ENCODE measurements around the gene PTPRB.

The PTPRB gene
- total RNA-seq, result 0 to 9.4 (median 0.21) reads per million in 17 experiments

DNA sequence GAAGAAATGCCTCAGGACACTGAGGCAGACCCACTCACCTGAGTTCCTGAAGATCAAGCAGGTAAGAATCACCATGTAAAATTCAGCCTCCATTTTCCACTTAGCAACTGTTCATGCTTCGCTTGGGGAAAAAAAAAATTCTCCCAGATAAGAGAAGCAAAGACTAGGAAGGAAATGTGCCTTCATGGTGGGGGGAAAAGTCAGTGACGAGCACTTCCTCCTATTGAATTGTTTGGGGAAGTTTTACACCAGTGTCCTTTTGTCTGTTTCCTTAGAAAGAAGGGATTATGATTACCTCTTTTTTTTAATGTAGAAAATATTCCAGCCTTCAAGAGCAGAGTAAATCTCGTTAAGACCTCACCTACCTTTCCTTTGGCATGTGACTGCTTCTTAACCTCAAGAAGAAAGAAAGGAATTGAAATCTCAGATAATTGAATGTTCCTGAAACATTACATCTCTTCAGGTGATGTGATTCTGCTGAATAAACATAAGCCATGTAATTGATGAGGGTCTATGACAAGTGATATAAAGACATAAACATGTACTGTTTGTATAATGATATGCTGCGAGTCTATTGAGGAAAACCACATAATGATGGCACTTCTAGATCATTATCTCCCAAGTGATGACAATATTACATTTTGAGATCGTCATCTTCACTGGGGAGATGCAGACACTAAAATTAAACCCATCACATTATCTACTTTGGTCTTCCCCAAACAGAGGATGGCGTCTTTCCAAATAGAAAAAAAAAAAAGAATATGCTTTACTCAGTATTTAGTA lies at the start of gene PTPRB:
TSS of gene PTPRB (minus strand) at position 127 of the 783 bp plus-strand sequence. CDS start at position 93, 34 bp downstream.
- peak in 3 of 4 experiments; percentile 3 to 23 (median 9) for DNase-seq

DNA sequence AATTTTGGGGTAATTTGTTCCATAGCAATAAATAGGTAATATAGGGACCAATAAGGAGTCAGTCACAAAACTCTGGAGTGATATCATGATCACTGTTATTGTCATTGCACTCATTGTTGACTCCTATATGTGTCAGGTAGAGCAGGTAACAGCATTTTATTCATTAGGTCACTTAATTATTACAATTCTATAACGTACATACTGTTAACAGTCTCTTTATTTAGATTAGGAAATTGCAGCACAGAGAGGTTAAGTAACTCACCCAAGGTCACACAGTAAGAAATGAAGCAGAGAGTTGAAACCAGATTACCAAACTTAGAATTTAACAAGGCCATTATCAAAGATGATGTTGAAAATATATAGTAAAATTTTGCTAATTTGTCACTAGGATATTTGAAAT lies 49.7 kb upstream of the PTPRB start:
- no peak for DNase-seq

DNA sequence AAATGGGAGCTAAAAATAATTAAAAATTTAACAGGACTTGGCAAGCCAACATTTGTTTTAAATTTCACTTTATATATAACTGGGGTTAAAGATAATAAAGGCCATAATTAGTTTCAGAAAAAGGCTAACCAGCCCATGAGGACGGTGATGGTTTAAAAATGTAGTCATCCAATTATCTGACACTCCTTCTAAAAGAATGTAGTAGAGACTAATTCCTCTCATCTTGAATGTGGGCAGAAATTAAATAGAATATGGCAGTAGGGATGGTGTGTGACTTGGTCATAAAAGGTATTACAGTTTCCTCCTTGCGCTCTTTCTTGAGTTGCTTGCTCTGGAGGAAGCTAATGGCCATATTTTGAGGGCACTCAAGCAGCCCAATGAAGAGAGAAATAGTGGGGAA lies 49.1 kb upstream of the PTPRB start:
- DNase-seq, result no peak

DNA sequence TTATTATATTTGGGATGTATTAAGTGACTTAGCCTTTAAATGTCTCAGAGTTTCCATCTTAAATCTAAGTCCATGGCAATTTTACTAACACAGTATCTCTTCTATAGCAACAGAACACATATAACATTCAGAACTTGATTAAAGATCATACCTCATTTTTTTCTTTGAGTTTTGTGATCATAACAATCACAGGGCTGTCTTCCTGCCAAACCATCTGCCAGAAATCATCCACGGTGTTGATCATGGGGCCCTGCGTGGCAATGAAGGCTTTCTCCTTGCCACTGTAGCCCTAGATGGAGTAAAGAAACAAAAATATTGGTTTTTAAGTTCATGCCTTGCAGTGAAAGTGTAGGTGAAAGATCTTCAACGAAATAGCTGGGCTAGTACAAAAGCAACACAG lies 46.7 kb upstream of the PTPRB start:
- no peak for DNase-seq

DNA sequence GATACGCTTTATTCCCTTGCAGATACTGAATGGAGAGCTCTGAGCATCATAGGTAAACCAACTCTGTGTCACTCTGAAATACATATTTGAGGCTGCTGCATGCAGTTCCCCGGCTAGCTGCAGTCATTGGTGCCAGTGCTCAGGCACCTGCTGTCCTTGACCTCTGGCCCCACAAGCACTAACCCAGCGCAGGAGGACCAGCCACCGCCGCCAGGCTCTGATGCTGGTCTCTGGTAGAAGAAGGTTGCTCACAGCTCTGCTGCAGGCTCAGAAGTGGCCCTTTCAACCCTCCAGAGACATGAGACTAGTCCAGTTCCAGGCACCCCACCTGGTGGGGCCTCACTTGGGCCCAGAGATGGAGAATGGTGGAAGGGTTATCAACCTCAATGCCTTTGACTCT lies 34.5 kb upstream of the PTPRB start:
- DNase-seq, result no peak

DNA sequence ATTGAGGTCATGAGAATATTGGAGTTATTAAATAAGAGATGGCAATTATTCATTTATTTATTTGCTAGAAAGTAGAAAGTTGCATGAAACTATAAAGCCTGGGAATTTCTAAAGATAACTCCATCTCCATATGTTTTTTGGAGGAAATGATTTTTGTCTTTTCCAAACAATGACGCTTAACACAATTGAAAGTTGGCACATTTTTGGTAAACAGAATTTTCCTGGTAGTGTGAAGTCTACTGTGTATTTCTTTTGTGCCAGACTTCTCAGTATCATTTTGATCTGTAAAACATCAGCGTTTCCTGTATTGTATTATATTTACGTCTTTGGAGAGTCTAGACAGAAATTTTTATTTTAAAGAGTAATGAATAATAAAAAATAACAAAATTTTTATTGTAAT lies 33.7 kb upstream of the PTPRB start:
- DNase-seq, result no peak

DNA sequence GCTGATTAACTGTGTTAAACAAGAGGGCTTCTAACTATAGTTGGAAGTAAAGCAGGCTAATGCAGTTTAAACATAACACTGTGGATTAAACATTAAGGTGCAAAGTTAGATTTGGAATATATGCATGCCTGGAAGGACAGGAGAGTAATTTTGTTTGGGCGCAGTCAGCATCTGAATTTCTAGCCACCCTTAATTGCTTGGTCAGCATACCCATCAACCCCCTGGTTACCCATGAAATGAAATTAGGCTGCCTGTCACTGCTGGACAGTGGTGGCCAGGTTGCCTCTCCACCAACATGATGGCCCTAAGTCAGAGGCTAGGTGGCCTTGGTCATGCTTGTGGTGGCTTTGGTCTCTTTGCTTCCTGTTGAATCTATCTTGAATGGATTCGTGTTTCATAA lies 30.0 kb upstream of the PTPRB start:
- DNase-seq, result no peak

DNA sequence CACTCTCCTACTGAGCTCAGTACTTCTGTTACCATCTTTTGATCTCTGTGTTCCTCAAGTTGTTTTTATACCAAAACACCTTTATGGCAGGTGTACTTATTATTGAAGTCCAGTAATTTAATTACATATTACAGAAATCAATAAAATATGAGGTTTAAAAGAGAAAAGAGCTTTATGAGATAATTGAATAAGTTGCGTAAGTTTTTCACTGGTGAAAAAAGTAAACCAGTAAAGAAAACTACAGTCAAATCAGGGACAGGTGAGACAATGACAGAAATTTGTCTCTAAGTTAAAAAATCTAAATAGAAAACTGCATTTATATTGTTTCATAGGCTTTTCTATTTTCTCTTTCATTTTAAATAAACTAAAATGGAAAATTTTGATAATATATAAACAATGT lies 29.1 kb upstream of the PTPRB start:
- no peak for DNase-seq

DNA sequence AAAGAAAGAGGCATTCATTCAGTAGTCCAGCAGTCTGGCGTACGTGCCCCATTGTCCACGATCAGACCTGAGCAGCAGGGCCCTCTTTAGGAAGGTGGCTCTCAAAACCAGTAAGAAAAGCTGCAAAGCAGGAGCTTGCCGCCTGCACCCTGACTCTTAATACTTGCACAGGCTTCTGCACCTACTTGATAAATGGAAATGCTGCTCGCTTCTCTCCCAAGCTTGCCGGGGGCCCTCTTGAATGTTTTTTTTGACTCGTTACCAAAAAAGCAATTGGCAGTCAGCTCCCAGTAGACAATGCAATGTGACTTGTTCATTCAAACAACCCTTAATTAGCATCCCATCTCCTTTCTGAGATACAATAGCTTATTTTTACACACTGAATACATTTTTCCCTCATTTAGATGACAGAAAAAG lies 27.2 kb upstream of the PTPRB start:
- DNase-seq, result no peak

DNA sequence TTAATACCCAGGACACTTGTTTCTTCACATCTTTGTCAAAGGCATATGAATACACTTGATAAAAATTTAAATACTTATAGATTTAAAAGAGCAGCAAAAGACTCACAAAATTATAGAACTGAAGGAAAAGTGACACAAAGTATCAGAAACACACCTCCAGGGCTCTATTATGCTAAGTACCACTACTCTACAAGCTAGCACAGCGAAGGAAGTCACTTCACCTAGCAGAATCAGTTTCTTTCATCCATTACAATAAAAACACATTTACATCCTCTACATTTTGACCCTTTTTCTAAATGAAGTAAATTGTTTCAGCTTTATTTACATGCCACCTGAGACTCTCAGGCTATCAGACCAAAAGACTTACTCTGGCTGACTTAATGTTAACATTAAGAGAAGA lies 26.6 kb upstream of the PTPRB start:
- no peak for DNase-seq

DNA sequence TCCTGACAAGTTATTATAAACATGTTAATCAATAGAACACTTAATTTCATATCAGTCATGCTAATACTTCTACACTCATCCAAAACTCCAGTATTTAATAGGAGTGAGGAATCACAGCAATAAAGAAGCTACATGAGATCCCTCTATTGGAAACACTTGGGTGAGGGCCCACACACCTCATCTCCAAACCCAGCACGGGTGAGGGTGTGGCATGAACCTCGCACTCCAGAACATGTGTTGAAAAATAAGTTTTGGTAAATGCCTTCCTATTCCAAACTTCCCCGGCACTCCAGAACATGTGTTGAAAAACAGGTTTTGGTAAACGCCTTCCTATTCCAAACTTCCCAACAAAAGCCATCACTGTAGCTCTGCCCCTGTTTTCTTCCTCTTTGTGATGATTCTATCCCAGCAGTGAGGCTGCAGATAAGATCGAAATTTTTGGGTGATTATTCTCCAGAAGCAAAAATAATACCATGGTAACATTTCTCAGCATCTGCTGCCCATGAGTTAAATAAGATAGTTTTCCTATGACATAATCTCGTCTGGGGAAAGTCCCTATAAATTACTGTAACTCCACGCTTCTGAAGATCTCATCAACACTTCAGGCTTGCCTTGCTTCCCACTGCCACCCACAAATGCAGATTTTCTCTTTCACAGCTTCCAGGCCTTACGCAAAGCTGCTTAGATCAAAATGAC lies 24.4 kb upstream of the PTPRB start:
- peak in 2 of 4 experiments; percentile 14 to 21 for DNase-seq

DNA sequence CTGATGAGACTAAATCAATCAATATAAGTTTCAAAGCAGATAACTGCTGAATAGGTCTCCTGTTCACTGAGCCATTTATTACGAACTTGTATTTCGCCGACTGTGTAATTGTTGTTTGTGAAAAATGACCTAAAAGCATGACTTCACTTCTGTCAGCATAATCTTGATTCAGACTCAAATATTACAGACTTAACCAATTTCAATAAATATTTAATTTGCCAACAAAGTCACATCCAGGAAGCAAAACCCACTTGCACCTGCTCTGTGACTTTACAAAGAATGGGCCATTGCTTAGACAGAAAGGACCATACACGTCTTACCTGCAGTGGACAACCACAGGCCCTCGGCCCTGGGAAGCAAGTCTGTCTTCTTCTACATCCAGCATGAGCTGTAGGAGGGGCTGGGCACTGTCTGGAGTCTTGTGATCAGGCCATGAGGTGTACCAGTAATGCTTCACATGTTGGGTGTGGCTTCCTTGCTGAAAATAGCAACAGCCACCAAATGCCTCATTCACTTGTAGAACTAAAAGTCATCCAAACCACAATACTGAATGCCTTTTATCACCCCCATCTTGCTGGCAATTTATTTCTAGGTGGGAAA lies 23.5 kb upstream of the PTPRB start:
- peak in 3 of 4 experiments; percentile 7 to 26 (median 16) for DNase-seq

DNA sequence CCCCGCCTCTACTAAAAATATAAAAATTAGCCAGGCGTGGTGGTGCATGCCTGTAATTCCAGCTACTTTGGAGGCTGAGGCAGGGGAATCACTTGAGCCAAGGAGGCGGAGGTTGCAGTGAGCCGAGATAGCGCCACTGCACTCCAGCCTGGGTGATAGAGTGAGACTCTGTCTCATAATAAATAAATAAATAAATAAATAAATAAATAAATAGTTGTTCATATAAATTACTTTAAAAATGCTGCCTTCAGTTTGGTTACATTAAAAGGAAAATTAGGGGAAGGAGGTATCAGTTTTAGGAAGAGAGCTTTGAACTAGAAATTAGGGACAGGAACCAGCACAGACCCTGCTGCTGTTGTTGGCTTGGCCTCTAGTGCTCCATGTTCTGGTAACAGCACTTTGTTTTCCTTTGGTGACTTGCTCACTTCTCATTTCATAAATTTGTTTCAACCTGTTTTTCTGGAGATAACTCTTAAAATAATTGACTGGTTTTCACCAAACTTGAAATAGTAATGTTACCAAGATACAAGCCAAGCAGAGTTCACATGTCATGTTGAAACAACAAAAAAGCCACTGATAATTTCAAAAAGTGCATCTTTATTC lies 22.9 kb upstream of the PTPRB start:
- no peak for DNase-seq

DNA sequence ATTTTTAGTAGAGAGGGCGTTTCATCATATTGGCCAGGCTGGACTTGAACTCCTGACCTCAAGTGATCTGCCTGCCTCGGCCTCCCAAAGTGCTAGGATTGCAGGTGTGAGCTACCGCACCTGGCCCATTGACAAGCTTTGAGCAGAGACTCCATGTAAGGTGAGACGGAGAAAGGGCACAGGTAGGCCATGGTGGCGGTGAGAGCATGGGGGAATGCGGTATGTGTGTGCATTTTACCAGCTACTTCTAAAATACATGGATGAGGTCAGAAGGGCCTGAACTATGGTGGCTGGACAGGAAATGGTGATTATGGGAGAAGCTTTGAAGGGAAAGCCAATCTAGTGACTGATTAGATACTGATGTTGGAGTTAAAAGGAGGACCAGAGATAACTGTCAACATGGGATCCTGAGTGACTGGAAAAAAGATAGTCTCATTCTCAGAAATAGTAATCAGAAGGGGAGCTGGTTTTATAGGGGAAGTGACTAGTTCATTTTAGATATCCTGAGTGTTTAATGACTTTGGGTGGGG lies 21.9 kb upstream of the PTPRB start:
- no peak for DNase-seq

DNA sequence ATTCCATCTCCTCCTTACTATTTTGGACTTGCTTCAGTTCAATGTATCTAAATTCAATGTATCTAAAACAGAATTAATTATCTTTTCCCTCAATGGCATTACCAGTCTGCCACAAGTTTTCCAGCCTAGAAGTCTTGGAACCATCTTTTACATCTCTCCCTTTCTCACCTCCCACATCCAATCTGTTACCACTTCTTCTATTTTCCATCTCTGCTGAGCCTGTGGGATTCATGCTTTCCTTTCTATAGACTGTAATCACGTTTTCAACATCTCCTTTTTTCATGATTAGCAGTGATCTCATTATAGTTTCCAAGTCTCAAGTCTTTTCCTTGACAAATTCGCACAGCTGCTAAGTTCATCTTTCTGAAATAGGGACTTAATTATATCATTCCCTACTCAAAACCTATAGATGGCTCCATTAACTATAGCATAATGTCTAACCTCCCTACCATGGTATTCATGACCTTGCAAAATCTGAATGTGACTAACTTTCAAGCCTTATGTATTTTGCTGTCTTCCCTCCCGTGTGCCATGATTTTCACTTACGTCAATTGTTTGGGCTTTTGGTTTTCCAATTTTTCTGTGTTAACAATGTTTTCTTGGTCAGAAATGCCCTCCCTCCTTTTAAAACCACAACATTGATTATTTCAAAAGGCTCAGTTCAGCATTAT lies 20.5 kb upstream of the PTPRB start:
- no peak for DNase-seq

DNA sequence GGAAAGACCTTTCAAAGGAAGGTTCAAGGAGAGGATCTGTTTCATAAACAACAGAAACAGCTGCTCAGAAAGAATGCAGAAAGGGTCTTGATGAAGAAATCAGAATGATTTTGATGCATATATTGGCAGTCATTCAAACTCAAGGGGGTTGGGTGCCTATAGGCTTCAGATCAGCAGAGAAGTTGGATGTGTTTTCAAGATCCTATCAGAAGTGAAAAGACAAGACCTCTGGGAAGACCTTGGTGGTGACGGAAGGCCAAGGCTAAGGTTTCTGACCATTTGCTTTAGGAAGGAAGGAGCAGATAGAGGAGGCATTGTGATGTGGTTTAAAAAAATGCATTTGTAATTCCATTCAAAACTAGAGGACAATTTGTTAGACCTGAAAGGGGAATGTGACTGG lies 15.2 kb upstream of the PTPRB start:
- DNase-seq, result no peak

DNA sequence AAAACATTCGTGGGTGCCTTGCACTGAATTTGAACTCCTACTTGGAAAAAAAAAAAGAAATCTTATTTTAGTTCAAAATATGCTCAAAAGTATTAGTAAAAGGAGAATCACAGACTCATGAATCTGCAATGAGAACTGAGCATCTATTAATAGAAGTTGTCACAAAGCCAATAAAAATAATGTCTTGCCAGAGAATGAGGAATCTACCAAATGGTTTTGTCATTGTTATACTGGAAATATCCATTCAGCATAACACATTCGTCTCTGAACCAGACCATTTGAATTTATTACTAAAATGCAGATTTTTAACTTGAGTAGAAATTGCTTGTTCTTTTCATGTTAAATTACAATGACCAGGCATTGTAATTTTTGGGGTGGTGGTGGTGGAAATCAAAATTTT lies 11.6 kb upstream of the PTPRB start:
- DNase-seq, result no peak

DNA sequence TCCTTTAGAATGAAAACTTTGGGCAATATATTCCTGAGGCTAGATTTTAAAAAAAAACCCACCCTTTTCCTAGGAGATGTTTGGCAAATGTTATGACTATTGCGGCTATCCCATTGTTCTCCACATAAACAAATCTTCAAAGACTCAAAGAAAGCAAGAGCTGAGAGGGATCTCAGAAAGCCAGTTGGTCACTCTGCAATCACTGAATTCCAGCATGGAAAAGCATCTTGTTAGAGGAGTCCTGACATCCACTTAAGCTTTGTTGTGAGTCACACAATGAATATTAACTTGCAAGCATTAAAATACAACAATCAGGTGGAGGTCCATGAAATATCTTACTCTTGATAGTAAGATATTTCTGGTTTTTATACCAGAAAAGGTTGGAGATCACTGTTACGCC lies 11.0 kb upstream of the PTPRB start:
- DNase-seq, result no peak

DNA sequence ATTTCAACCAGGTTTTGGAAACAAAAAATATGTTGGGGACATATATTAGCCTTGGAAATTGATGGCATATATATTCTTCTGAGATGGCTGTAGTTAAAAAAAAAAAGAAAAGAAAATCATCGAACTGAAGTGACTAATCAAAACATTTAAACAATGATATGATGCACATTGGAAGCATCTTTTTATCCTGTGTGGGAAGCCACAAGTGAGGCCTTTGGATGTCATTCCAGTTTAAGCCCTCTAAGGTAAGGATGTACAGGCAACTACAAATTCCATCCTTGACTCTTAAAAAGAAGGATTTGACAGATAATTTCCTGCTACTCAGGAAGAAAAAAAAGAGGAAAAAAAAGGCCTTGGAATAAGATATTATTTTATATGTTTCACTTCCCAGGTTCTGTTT lies 9.6 kb upstream of the PTPRB start:
- no peak for DNase-seq

DNA sequence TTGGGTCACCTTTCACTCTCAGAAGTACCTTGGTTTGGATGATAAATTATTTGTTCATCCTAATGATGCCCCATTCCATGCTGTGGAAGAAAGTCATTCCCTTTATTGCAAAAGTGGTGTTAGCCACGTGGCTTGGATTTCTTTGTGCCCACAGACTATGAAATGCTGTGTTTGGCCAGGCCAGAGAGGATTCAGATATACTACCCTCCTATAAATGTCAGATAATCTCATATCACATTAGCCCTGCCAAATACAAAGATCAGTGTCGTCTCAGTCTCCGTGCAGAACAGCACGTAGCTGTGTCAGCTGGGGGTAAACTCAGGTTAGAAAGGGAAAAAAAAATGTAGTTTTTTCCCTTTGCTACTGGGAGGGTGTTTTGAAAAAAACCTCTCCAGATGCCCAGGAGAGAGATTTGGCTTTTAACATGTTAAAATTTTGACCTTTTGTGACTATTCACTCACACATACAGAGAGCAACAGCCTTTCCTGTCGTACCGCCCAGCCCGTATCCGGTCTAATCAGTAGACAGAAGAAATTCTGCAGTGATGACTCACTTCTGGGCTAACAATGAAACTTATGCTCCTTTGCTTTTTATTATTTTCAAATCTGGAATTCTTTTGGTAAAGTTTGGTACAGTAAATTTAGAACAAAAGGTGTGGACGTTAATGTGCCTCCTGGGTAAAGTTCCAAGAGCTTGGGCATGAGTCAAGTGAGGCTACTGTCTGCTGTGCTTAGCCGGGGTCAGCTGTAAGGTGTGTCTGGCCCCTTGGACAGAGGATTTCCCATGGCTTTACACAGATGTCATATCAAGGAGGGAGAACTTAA lies 8.5 kb upstream of the PTPRB start:
- peak in 2 of 4 experiments; percentile 1 to 9 for DNase-seq

DNA sequence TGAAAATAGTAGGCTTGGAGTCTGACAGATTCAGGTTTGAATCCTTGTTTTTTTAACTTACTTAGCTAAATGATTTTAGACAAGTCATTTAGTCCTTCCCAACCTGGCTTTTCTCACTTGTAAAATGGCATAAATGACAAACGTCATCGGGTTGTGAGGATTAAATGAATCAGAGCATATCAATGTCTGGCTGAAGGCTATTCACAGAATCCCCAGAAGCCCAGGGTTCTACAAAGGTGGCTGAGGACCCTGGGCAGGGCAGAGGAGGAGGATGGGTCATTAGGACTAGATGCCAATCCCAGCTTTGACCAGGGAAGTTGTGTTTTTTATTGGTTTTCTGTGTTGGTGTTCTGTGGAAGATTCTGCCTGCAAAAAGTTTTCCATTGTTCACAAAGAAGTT lies 7.6 kb upstream of the PTPRB start:
- DNase-seq, result no peak

DNA sequence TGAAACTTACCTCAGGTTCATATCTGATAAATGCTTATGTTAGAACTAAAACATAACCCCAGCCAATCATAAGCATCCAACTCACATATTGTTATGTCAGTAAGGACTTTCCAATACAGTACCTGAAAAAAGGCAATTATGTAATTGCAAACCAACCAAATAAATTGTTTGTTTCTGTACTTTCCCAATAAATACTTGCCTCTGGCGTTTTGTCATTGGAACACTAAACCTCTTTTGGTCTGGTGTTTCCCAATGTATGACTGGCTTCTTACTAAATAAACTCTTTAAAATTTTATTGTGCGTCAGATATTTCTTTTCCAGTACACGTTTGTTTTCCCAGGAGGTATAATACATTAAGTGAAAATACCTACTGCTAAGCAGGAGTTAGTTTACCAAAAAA lies 6.7 kb upstream of the PTPRB start:
- DNase-seq, result no peak

All from suppressor macrophage (primary cell).